Endothelial cell of umbilical vein (primary cell): ENCODE data around the gene RPUSD4. TPM values are rescaled to one million over a fixed set of nuclear protein-coding genes. Genes with fewer than 3 reads are reported as not detected.

ENCODE experiments used
- BruUV-seq: library from RNA; stranded (reverse); fragments of 400-500 nt; replicated peaks from 2 replicates; lab custom pipeline; 2021; lab: Mats Ljungman, UMichigan
- CTCF ChIA-PET: fragments of 300-600, 350-600 bp; sonication (Branson Sonifier 250); formaldehyde crosslinking; loops from one replicate; lab custom pipeline; 2021; ENCODE audit warnings: antibody characterized with exemption, inconsistent platforms; lab: Charles Lee
- POLR2A ChIA-PET: fragments of 300-600, 350-600 bp; sonication (Branson Sonifier 250); formaldehyde crosslinking; loops from one replicate; lab custom pipeline; 2021; ENCODE audit warnings: antibody characterized with exemption, inconsistent platforms; lab: Charles Lee
- DNase-seq: peaks from one replicate; pipeline ENCODE4 v3.0.0-alpha.2; 2011; ENCODE audit warnings: low read depth, low spot score
- FAIRE-seq: peaks from 2 replicates; lab custom pipeline; 2011; peaks lifted over from hg19 to GRCh38; lab: Jason Lieb, UNC
- H2AFZ ChIP-seq: 2 replicates; pipeline ENCODE4 v1.6.0; 2012; ENCODE audit warnings: low read depth, low read length, control low read depth, inconsistent platforms
- H3K27ac ChIP-seq: 2 replicates; pipeline ENCODE4 v1.5.1; 2011; ENCODE audit warnings: low read depth, mild to moderate bottlenecking, control low read depth, low read length, moderate library complexity; ENCODE audit not compliant: insufficient read depth
- H3K27me3 ChIP-seq, 2 experiments: 2 replicates each; pipeline versions ENCODE4 v1.6.0 to v1.6.1; 2011; ENCODE audit warnings: low read length in 2 of 2, mixed read lengths in 1 of 2; ENCODE audit not compliant: control insufficient read depth in 2 of 2, insufficient read depth in 2 of 2
- H3K36me3 ChIP-seq, 2 experiments: 2 replicates in 1 of 2; 3 replicates in 1 of 2; pipeline ENCODE4 v1.5.1; 2011; ENCODE audit warnings: low read length in 2 of 2, mild to moderate bottlenecking in 1 of 2, moderate library complexity in 1 of 2; ENCODE audit not compliant: control insufficient read depth in 2 of 2, insufficient read depth in 2 of 2; ENCODE audit errors: extremely low read depth in 1 of 2
- H3K4me1 ChIP-seq: 3 replicates; pipeline ENCODE4 v1.5.1; 2011; ENCODE audit warnings: mild to moderate bottlenecking, low read length; ENCODE audit not compliant: control insufficient read depth, insufficient read depth; ENCODE audit errors: extremely low read depth
- H3K4me2 ChIP-seq: 2 replicates; pipeline ENCODE4 v1.6.1; 2011; ENCODE audit warnings: low read length, control low read depth, mixed read lengths; ENCODE audit not compliant: insufficient read depth
- H3K4me3 ChIP-seq, 3 experiments: fragments of 200-600 bp in 1 of 3; sonication (generic), shearing (Covaris generic) in 1 of 3; replicated peaks in 1 of 3; 2 replicates each; pipeline ENCODE4 v1.5.1; 2011 to 2016; ENCODE audit warnings: control low read depth in 3 of 3, low read length in 3 of 3, mild to moderate bottlenecking in 2 of 3, inconsistent platforms in 1 of 3, low read depth in 1 of 3, moderate library complexity in 1 of 3; ENCODE audit not compliant: insufficient read depth in 1 of 3
- H3K79me2 ChIP-seq: 2 replicates; pipeline ENCODE4 v1.6.0; 2012; ENCODE audit warnings: low read length, inconsistent platforms; ENCODE audit not compliant: control insufficient read depth, insufficient read depth
- H3K9ac ChIP-seq: replicated peaks from 2 replicates; pipeline ENCODE3; 2011; ENCODE audit warnings: low read length, control low read depth; ENCODE audit not compliant: insufficient read depth; ENCODE audit errors: extremely low read depth
- H3K9me1 ChIP-seq: replicated peaks from 3 replicates; pipeline ENCODE4 v1.6.0; 2011; ENCODE audit warnings: mild to moderate bottlenecking, low read length; ENCODE audit not compliant: control insufficient read depth, insufficient read depth; ENCODE audit errors: extremely low read depth
- H3K9me3 ChIP-seq: replicated peaks from 2 replicates; pipeline ENCODE4 v1.5.1; 2012; ENCODE audit warnings: low read length, inconsistent platforms; ENCODE audit not compliant: control insufficient read depth, insufficient read depth
- H4K20me1 ChIP-seq: replicated peaks from 2 replicates; pipeline ENCODE3; 2011; ENCODE audit warnings: mild to moderate bottlenecking, low read length; ENCODE audit not compliant: control insufficient read depth, insufficient read depth; ENCODE audit errors: extremely low read depth
- EZH2 ChIP-seq: IDR thresholded peaks from 2 replicates; pipeline ENCODE4 v1.6.1; 2012; ENCODE audit warnings: borderline replicate concordance, low read depth, mild to moderate bottlenecking, moderate library complexity, low read length, inconsistent platforms; ENCODE audit not compliant: severe bottlenecking
- FOS ChIP-seq: IDR thresholded peaks from 2 replicates; pipeline ENCODE4 v1.6.1; 2011; ENCODE audit warnings: mild to moderate bottlenecking, low read length, moderate library complexity, borderline replicate concordance; ENCODE audit not compliant: insufficient read depth
- GATA2 ChIP-seq: IDR thresholded peaks from 2 replicates; pipeline ENCODE4 v1.7.0; 2011; ENCODE audit warnings: low read depth, mild to moderate bottlenecking, moderate library complexity, mixed read lengths, low read length; ENCODE audit not compliant: insufficient read length, insufficient read depth
- JUN ChIP-seq: IDR thresholded peaks from 2 replicates; pipeline ENCODE4 v1.6.1; 2011; ENCODE audit warnings: borderline replicate concordance, low read depth; ENCODE audit not compliant: insufficient read length, insufficient read depth
- MYC ChIP-seq: IDR thresholded peaks from one replicate; pipeline ENCODE4 v1.6.1; 2011; ENCODE audit warnings: mild to moderate bottlenecking, low read depth, low read length
- POLR2A ChIP-seq: IDR thresholded peaks from 2 replicates; pipeline ENCODE4 v1.6.1; 2012; ENCODE audit warnings: low read depth, mild to moderate bottlenecking, control low read depth, low read length
- POLR2AphosphoS5 ChIP-seq: IDR thresholded peaks from 2 replicates; pipeline ENCODE4 v1.6.1; 2012; ENCODE audit warnings: low read depth, mild to moderate bottlenecking, control low read depth, low read length, moderate library complexity; ENCODE audit not compliant: insufficient read depth
- dilution Hi-C: fragments of 300-500 bp; cut with MboI; formaldehyde crosslinking; loops from one replicate; pipeline ENCODE4 v1.15.0; 2019; ENCODE audit warnings: low sequenced_read_pairs; ENCODE audit not compliant: extremely low pct_ligation_motif_present
- intact Hi-C: fragments of 100-400 bp; cut with micrococcal nuclease; formaldehyde crosslinking; loops from one replicate; pipeline ENCODE4 v1.10.0; 2022
- polyA plus RNA-seq, 4 experiments: library from polyadenylated mRNA; depleted of rRNA in 3 of 4; stranded (reverse) in 3 of 4; unstranded in 1 of 4; fragments of >200 nt; gene quantifications; 2 replicates each; pipeline versions ENCODE4 v1.2.1 to v1.2.3, GENCODE V29; 2011 to 2012; ENCODE audit warnings: missing spikeins in 1 of 4
- total RNA-seq: library from RNA; stranded (reverse); gene quantifications from 2 replicates; pipeline ENCODE4 v1.2.3, GENCODE V29; 2021
- TF ChIP-seq, protein P1 (sequence below): IDR thresholded peaks from 2 replicates; pipeline ENCODE4 v1.6.1; 2011; ENCODE audit not compliant: insufficient read depth, insufficient read length
- TF ChIP-seq, protein P2 (sequence below), 2 donors: IDR thresholded peaks; 1 replicate in 1 of 2; 2 replicates in 1 of 2; pipeline ENCODE4 v1.5.1; 2011; ENCODE audit warnings: low read length in 2 of 2, mild to moderate bottlenecking in 2 of 2, moderate library complexity in 2 of 2, control low read depth in 1 of 2, inconsistent platforms in 1 of 2, low read depth in 1 of 2; ENCODE audit not compliant: insufficient read depth in 1 of 2; ENCODE audit errors: extremely low read depth in 1 of 2

Gene RPUSD4
- total and polyA plus RNA-seq, 2 donors (not counting 3 experiments of a cell fraction or from before 2014, with no cell fraction given): 37.8 to 40.8 TPM

DNA sequence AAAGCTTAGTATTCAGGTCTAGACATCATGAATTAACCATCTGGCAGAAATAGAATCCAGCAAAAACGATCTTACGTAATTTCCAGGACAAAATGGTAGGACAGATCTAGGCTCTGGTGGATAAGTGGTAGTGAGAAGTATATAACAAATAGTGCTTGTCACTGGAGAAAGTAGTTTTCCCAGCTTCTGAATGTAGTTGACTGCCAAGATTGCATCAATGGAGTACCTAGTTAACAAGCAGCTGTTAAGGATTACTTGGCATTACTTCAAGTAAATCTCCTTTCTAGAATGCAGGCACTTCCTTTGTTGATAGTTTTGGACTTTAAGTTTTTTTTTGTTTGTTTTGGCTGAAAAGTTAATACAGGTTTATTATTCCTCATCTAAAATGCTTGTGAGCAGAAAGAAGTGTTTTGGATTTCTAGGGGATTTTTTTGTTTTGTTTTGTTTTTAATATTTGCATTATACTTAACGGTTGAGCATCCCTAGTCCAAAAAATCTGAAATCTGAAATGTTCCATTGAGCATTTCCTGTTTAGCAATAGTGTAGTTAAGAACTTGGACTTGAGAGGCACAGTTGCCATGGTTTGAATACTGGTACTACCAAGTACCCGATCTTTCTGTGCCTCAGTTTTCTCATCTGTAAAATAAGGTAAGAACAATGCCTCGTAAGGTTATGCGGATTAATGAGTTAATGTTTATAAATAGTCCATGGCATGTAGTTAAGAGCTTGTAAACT lies 20.4 kb upstream of the RPUSD4 start:
- peaks cover 16% of the 10 kb centered on the region for H3K79me2 ChIP-seq
- peaks cover 30% of the 10 kb centered on the region for H3K4me1 ChIP-seq
- intact Hi-C loops (no loop called here), dilution Hi-C loops (no loop called here)
- POLR2A ChIA-PET: interaction anchor here (0.9 kb wide), 1 partner anchor 51 kb away, joined by 4 read pairs; the partner anchor contains the start of gene TIRAP
- peak overlapping the region; percentile 34 for H3K27ac ChIP-seq
- H3K36me3 ChIP-seq: no peaks in the 10 kb centered on the region
- CTCF ChIA-PET: interaction anchor here (1.0 to 1.5 kb wide), 5 partner anchors 13 to 75 kb away, joined by 3 to 6 read pairs (median 4); no protein-coding TSS in a partner anchor
- peak; percentile 87 for DNase-seq
- peak; percentile 98 for FAIRE-seq
- H3K4me2 ChIP-seq: peak overlapping the region; percentile 59
- no TSS peak for BruUV-seq
- no peak overlapping the region for H3K4me3 ChIP-seq
- no peaks in the 10 kb centered on the region for H4K20me1 ChIP-seq
- H3K9ac ChIP-seq: no peak overlapping the region
- H3K9me3 ChIP-seq: no peaks in the 10 kb centered on the region
- TF ChIP-seq POLR2AphosphoS5: no peak
- TF ChIP-seq EZH2: no peak
- TF ChIP-seq FOS: no peak
- no peak for TF ChIP-seq GATA2
- no peak for TF ChIP-seq JUN
- TF ChIP-seq, protein P1, sequence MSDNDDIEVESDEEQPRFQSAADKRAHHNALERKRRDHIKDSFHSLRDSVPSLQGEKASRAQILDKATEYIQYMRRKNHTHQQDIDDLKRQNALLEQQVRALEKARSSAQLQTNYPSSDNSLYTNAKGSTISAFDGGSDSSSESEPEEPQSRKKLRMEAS: no peak
- no peak for TF ChIP-seq MYC
- TF ChIP-seq POLR2A: no peak
- TF ChIP-seq, protein P2, sequence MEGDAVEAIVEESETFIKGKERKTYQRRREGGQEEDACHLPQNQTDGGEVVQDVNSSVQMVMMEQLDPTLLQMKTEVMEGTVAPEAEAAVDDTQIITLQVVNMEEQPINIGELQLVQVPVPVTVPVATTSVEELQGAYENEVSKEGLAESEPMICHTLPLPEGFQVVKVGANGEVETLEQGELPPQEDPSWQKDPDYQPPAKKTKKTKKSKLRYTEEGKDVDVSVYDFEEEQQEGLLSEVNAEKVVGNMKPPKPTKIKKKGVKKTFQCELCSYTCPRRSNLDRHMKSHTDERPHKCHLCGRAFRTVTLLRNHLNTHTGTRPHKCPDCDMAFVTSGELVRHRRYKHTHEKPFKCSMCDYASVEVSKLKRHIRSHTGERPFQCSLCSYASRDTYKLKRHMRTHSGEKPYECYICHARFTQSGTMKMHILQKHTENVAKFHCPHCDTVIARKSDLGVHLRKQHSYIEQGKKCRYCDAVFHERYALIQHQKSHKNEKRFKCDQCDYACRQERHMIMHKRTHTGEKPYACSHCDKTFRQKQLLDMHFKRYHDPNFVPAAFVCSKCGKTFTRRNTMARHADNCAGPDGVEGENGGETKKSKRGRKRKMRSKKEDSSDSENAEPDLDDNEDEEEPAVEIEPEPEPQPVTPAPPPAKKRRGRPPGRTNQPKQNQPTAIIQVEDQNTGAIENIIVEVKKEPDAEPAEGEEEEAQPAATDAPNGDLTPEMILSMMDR (IDR thresholded peaks at IDR 0.05; ENCODE audit: extremely low read depth in 1 of 2, insufficient read depth in 1 of 2, low read depth in 1 of 2, low read length in 2 of 2): no peak
- H3K9me1 ChIP-seq: no peaks in the 10 kb centered on the region
- H2AFZ ChIP-seq: no peak overlapping the region
- no peaks in the 10 kb centered on the region for H3K27me3 ChIP-seq
